CD1c-positive myeloid dendritic cell (primary cell): Measurements from ENCODE around the gene DOCK11.

ENCODE experiments used
- DNase-seq: peaks from one replicate; pipeline ENCODE4 v3.0.0-alpha.2; 2016; ENCODE audit errors: extremely low spot score

Gene DOCK11

GRCh38 chrX:118530219-118530911 lies 34.8 kb downstream of the DOCK11 start:
- DNase-seq = peak; percentile 40

GRCh38 chrX:118534716-118535493 lies 39.3 kb downstream of the DOCK11 start:
- no peak for DNase-seq

GRCh38 chrX:118536204-118536603 lies 40.6 kb downstream of the DOCK11 start:
- peak; percentile 10 for DNase-seq

GRCh38 chrX:118536687-118537461 lies 41.3 kb downstream of the DOCK11 start:
- peak; percentile 31 for DNase-seq

- DNase-seq = peak; percentile 25
Observed at GRCh38 chrX:118538386-118538785, 42.8 kb downstream of the DOCK11 start.

- DNase-seq = no peak
Observed at GRCh38 chrX:118540342-118540741, 44.7 kb downstream of the DOCK11 start.

- DNase-seq = no peak
Observed at GRCh38 chrX:118541482-118541881, 45.9 kb downstream of the DOCK11 start.

GRCh38 chrX:118545510-118545909 lies 49.9 kb downstream of the DOCK11 start:
- no peak for DNase-seq

- no peak for DNase-seq
Observed at GRCh38 chrX:118548841-118549240, 53.2 kb downstream of the DOCK11 start.

GRCh38 chrX:118550792-118551191 lies 55.2 kb downstream of the DOCK11 start:
- DNase-seq = no peak

GRCh38 chrX:118551426-118551825 lies 55.8 kb downstream of the DOCK11 start:
- DNase-seq = no peak

GRCh38 chrX:118552121-118552900 lies 56.7 kb downstream of the DOCK11 start:
- peak; percentile 38 for DNase-seq

GRCh38 chrX:118553042-118553710 lies 57.6 kb downstream of the DOCK11 start:
- DNase-seq = no peak

- DNase-seq = no peak
Observed at GRCh38 chrX:118554511-118554910, 58.9 kb downstream of the DOCK11 start.

- peak; percentile 52 for DNase-seq
Observed at GRCh38 chrX:118558926-118559325, 63.3 kb downstream of the DOCK11 start.

GRCh38 chrX:118560489-118560888 lies 64.9 kb downstream of the DOCK11 start:
- no peak for DNase-seq

GRCh38 chrX:118562582-118563164 lies 67.1 kb downstream of the DOCK11 start:
- DNase-seq = no peak

- DNase-seq = no peak
Observed at GRCh38 chrX:118564498-118564897, 68.9 kb downstream of the DOCK11 start.

- no peak for DNase-seq
Observed at GRCh38 chrX:118565853-118566252, 70.2 kb downstream of the DOCK11 start.

- DNase-seq = no peak
Observed at GRCh38 chrX:118566359-118566758, 70.7 kb downstream of the DOCK11 start.

GRCh38 chrX:118569676-118570075 lies 74.1 kb downstream of the DOCK11 start:
- DNase-seq = no peak
